ENCODE data around the gene ZNF225.
A peak's percentile ranks its signal among the peaks of the same experiment; 100 is the strongest.
"Not testable (repeated sequence)": the region's sequence is repeated elsewhere in the genome, so short reads cannot be mapped to it uniquely, and the experiment has no call there.

The ZNF225 gene

DNA sequence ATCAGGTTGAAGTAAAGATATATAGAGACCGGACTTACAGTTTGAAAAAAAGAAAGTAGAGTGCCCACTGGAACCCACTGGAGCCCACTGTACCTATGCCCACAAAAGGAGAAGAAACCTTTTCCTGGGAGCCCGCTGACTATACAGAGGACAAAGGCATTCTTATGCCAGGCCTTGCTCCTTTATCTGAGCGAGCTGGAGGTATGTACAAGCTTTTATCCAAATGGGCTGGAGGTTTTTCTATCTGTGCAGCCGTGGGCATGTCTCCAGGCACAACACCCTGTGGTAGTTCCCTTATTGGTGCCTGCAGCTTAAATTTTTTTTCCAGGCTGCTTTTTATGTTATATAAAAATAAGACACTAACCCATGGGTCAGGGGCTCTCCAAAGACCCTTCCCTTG, 36.6 kb downstream of the ZNF225 start:
- peaks cover 46% of the 10 kb centered on the region for H3K36me3 ChIP-seq
- H3K9me3 ChIP-seq: no peaks in the 10 kb centered on the region
- H3K4me3 ChIP-seq (ENCODE audit: low read depth, low read length): no peak overlapping the region
- DNase-seq: no peak
- no peaks in the 10 kb centered on the region for H3K4me1 ChIP-seq
- TF ChIP-seq CTCF (IDR thresholded peaks at IDR 0.05; ENCODE audit: low read depth, low read length): no peak
- H3K27me3 ChIP-seq: no peaks in the 10 kb centered on the region

GRCh38 chr19:44151491-44151890, 38.3 kb downstream of the ZNF225 start:
- H3K27me3 ChIP-seq: no peaks in the 10 kb centered on the region
- H3K9me3 ChIP-seq: peaks cover 7% of the 10 kb centered on the region
- H3K4me3 ChIP-seq (ENCODE audit: low read depth, low read length): no peak overlapping the region
- no peaks in the 10 kb centered on the region for H3K4me1 ChIP-seq
- no peak for DNase-seq
- peaks cover 53% of the 10 kb centered on the region for H3K36me3 ChIP-seq
- TF ChIP-seq CTCF (IDR thresholded peaks at IDR 0.05; ENCODE audit: low read depth, low read length): no peak

DNA sequence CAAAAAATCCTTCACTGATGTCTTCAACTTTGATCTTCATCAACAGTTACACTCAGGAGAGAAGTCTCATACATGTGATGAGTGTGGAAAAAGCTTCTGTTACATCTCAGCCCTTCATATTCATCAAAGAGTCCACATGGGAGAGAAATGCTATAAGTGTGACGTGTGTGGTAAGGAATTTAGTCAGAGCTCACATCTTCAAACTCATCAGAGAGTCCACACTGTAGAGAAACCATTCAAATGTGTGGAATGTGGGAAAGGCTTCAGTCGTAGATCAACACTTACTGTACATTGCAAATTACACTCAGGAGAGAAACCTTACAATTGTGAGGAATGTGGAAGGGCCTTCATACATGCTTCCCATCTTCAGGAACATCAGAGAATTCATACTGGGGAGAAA, 43.3 kb downstream of the ZNF225 start:
- no peak for TF ChIP-seq CTCF (IDR thresholded peaks at IDR 0.05; ENCODE audit: low read depth, low read length)
- peaks cover 10% of the 10 kb centered on the region for H3K9me3 ChIP-seq
- no peaks in the 10 kb centered on the region for H3K27me3 ChIP-seq
- peaks cover 36% of the 10 kb centered on the region for H3K36me3 ChIP-seq
- DNase-seq: no peak
- no peaks in the 10 kb centered on the region for H3K4me1 ChIP-seq
- no peak overlapping the region for H3K4me3 ChIP-seq (ENCODE audit: low read depth, low read length)

DNA sequence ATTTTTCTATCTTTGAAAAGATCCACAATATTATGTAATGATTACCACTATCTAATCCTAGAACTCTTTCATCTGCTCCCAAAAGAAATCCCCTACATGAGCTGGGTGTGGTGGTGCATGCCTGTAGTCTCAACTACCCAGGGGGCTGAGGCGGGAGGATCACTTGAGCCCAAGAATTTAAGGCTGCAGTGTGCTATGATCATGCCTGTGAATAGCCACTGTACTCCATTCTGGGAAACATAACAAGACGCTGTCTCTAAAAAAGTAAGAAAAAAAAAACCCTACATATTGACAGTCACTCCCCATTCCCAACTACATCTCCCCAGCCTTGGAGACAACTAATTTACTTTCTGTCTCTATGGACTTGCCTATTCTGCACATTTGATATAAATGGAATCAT, 50.6 kb downstream of the ZNF225 start:
- H3K4me3 ChIP-seq (ENCODE audit: low read depth, low read length): no peak overlapping the region
- H3K36me3 ChIP-seq: peaks cover 15% of the 10 kb centered on the region
- no peaks in the 10 kb centered on the region for H3K27me3 ChIP-seq
- DNase-seq: no peak
- no peaks in the 10 kb centered on the region for H3K9me3 ChIP-seq
- H3K4me1 ChIP-seq: no peaks in the 10 kb centered on the region
- TF ChIP-seq CTCF (IDR thresholded peaks at IDR 0.05; ENCODE audit: low read depth, low read length): no peak

GRCh38 chr19:44164327-44164672, 51.1 kb downstream of the ZNF225 start:
- DNase-seq: no peak
- Histone ChIP-seq H3K27me3 (no peaks in the 10 kb centered on the region), H3K36me3 (peaks cover 19% of the 10 kb centered on the region), H3K9me3 (no peaks in the 10 kb centered on the region), H3K4me1 (no peaks in the 10 kb centered on the region), H3K4me3 (ENCODE audit: low read depth, low read length) (peak overlapping the region; percentile 83)
- TF ChIP-seq CTCF (IDR thresholded peaks at IDR 0.05; ENCODE audit: low read depth, low read length): no peak

GRCh38 chr19:44164673-44165512, 51.7 kb downstream of the ZNF225 start, which contains the start of gene ZNF226:
Gene ZNF226 (plus strand): TSS chr19:44165100. CDS start chr19:44170081, 4,981 bp downstream.
- peak; percentile 92 for DNase-seq

DNA sequence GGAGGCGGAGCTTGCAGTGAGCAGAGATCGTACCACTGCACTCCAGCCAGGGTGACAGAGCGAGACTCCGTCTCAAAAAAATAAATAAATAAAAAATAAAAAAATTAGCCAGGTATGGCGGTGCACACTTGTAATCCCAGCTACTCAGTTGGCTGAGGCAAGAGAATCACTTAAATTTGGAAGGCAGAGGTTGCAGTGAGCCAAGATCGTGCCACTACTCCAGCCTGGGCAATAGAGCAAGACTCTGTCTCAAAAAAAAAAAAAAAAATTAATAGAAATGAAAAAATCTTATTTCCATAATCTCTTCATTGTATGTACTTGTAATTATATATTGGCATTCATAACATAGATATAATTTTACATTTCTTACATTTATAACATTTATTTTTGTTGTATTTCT, 57.5 kb downstream of the ZNF225 start:
- not testable (repeated sequence) for H3K27me3 ChIP-seq; H3K4me3 ChIP-seq (ENCODE audit: low read depth, low read length); H3K4me1 ChIP-seq; H3K9me3 ChIP-seq; DNase-seq
- H3K36me3 ChIP-seq: peaks cover 73% of the 10 kb centered on the region

More at GRCh38 chr19:44164673-44165512, 51.7 kb downstream of the ZNF225 start, which contains the start of gene ZNF226:
- TF ChIP-seq CTCF (IDR thresholded peaks at IDR 0.05; ENCODE audit: low read depth, low read length): no peak
- H3K36me3 ChIP-seq: peaks cover 25% of the 10 kb centered on the region
- H3K27me3 ChIP-seq: no peaks in the 10 kb centered on the region
- H3K4me1 ChIP-seq: no peaks in the 10 kb centered on the region
- H3K9me3 ChIP-seq: no peaks in the 10 kb centered on the region
- peak within 1 kb of the TSS; percentile 83 for H3K4me3 ChIP-seq (ENCODE audit: low read depth, low read length)
